BLaER1 treated with 17β-estradiol and CSF1 and Interleukin-3, amounts not matched to agents 10 nM and 100 nM (cell line): ENCODE measurements around the gene PRPF6.
A peak's percentile ranks its signal among the peaks of the same experiment; 100 is the strongest.
"Not testable (repeated sequence)": the region's sequence is repeated elsewhere in the genome, so short reads cannot be mapped to it uniquely, and the experiment has no call there.

Source experiments
- H3K27ac ChIP-seq, 11 experiments: shearing (Covaris generic); formaldehyde crosslinking; 2 replicates each; pipeline ENCODE4 v1.8.1; 2022
- H3K27me3 ChIP-seq, 11 experiments: shearing (Covaris generic); formaldehyde crosslinking; 2 replicates each; pipeline ENCODE4 v1.8.1; 2022
- H3K36me3 ChIP-seq, 11 experiments: shearing (Covaris generic); formaldehyde crosslinking; 2 replicates each; pipeline ENCODE4 v1.8.1; 2022
- H3K4me1 ChIP-seq, 10 experiments: shearing (Covaris generic); formaldehyde crosslinking; 2 replicates each; pipeline ENCODE4 v1.8.1; 2022
- H3K4me2 ChIP-seq, 11 experiments: shearing (Covaris generic); formaldehyde crosslinking; 2 replicates each; pipeline ENCODE4 v1.8.1; 2022
- H3K4me3 ChIP-seq, 10 experiments: shearing (Covaris generic); formaldehyde crosslinking; 2 replicates each; pipeline ENCODE4 v1.8.1; 2022
- H3K9ac ChIP-seq, 11 experiments: shearing (Covaris generic); formaldehyde crosslinking; 2 replicates each; pipeline ENCODE4 v1.8.1; 2022
- H3K9me3 ChIP-seq, 11 experiments: shearing (Covaris generic); formaldehyde crosslinking; replicated peaks in 1 of 11; 2 replicates each; pipeline ENCODE4 v1.8.1; 2022
- H4K20me1 ChIP-seq, 11 experiments: shearing (Covaris generic); formaldehyde crosslinking; 2 replicates each; pipeline ENCODE4 v1.8.1; 2022
- Cebpa-rat ChIP-seq, 11 experiments: shearing (Covaris generic); IDR thresholded peaks; 2 replicates each; pipeline ENCODE4 v1.8.1; 2022

The PRPF6 gene

GRCh38 chr20:63968136-63968927 is 12.6 kb upstream of the PRPF6 start:
- peaks cover 15 to 43% (median 38%) of the 10 kb centered on the region in 11 experiments for H3K9me3 ChIP-seq
- H4K20me1 ChIP-seq, result no peaks in the 10 kb centered on the region
- no peaks in the 10 kb centered on the region; a peak in 1 of 22 replicates for H3K27me3 ChIP-seq
- no peak for TF ChIP-seq Cebpa-rat (IDR thresholded peaks at IDR 0.05)
- H3K4me2 ChIP-seq, result peak overlapping the region; percentile 93 to 100 (median 99)
- peaks cover 33 to 40% (median 38%) of the 10 kb centered on the region in 11 experiments for H3K36me3 ChIP-seq
- peak overlapping the region; percentile 86 to 96 (median 89); a peak in 19 of 22 replicates for H3K27ac ChIP-seq
- peak overlapping the region; percentile 73 to 86 (median 79) for H3K4me3 ChIP-seq
- H3K9ac ChIP-seq, result peak overlapping the region; percentile 90 to 99 (median 94)
- peaks cover 14 to 34% (median 29%) of the 10 kb centered on the region in 10 experiments for H3K4me1 ChIP-seq

- H3K9ac ChIP-seq, result peak overlapping the region; percentile 90 to 99 (median 94)
- H3K27me3 ChIP-seq, result no peaks in the 10 kb centered on the region; a peak in 1 of 22 replicates
- peak overlapping the region; percentile 86 to 96 (median 89) for H3K27ac ChIP-seq
- peaks cover 14 to 36% (median 31%) of the 10 kb centered on the region in 11 experiments for H3K9me3 ChIP-seq
- H3K4me3 ChIP-seq, result peak overlapping the region; percentile 73 to 86 (median 79)
- no peak for TF ChIP-seq Cebpa-rat (IDR thresholded peaks at IDR 0.05)
- no peaks in the 10 kb centered on the region for H4K20me1 ChIP-seq
- H3K36me3 ChIP-seq, result peaks cover 25 to 32% (median 30%) of the 10 kb centered on the region in 11 experiments
- peaks cover 17 to 42% (median 36%) of the 10 kb centered on the region in 10 experiments for H3K4me1 ChIP-seq
- H3K4me2 ChIP-seq, result peak overlapping the region; percentile 93 to 100 (median 99)
Observed at GRCh38 chr20:63968928-63969760, 11.8 kb upstream of the PRPF6 start.

GRCh38 chr20:63969838-63970713 is 10.9 kb upstream of the PRPF6 start, which contains the start of gene ZNF512B:
Gene ZNF512B, minus strand, starts transcription at chr20:63969930. Its CDS starts 1,980 bp downstream, at chr20:63967950.
- H3K9ac ChIP-seq, result peak within 1 kb of the TSS; percentile 90 to 99 (median 94)

GRCh38 chr20:63970714-63971431 is 10.1 kb upstream of the PRPF6 start:
- Histone ChIP-seq H3K4me1 (peaks cover 21 to 43% (median 37%) of the 10 kb centered on the region in 10 experiments), H3K4me2 (peak overlapping the region in 6 of 11 experiments; percentile 69 to 100 (median 90); a peak in 11 of 22 replicates), H4K20me1 (0 out of 22 replicates have a peak, but pooled peaks cover 0 to 6% (median 0%) of the 10 kb centered on the region in 11 experiments), H3K4me3 (no peak overlapping the region), H3K36me3 (peaks cover 20 to 31% (median 24%) of the 10 kb centered on the region in 11 experiments), H3K9ac (no peak overlapping the region), H3K27ac (no peak overlapping the region), H3K9me3 (peaks cover 8 to 27% (median 24%) of the 10 kb centered on the region in 11 experiments), H3K27me3 (no peaks in the 10 kb centered on the region; a peak in 1 of 22 replicates)
- no peak for TF ChIP-seq Cebpa-rat (IDR thresholded peaks at IDR 0.05)

More at GRCh38 chr20:63969838-63970713, 10.9 kb upstream of the PRPF6 start, which contains the start of gene ZNF512B:
- Histone ChIP-seq H3K27ac (peak within 1 kb of the TSS; percentile 86 to 96 (median 89)), H3K4me2 (peak within 1 kb of the TSS; percentile 93 to 100 (median 99)), H3K4me3 (peak within 1 kb of the TSS; percentile 73 to 86 (median 79)), H3K4me1 (peaks cover 21 to 43% (median 37%) of the 10 kb centered on the region in 10 experiments), H3K27me3 (no peaks in the 10 kb centered on the region; a peak in 1 of 22 replicates), H4K20me1 (0 out of 22 replicates have a peak, but pooled peaks cover 0 to 6% (median 0%) of the 10 kb centered on the region in 11 experiments), H3K9me3 (peaks cover 9 to 28% (median 25%) of the 10 kb centered on the region in 11 experiments), H3K36me3 (peaks cover 20 to 27% (median 24%) of the 10 kb centered on the region in 11 experiments)
- no peak for TF ChIP-seq Cebpa-rat (IDR thresholded peaks at IDR 0.05)

- not testable (repeated sequence) for H3K27me3 ChIP-seq, H3K27ac ChIP-seq, H3K4me3 ChIP-seq, H4K20me1 ChIP-seq
- Histone ChIP-seq H3K9me3 (peaks cover 0 to 16% (median 13%) of the 10 kb centered on the region in 11 experiments; a peak in 20 of 22 replicates), H3K4me2 (peak overlapping the region in 5 of 11 experiments; percentile 13 to 31 (median 20); a peak in 6 of 22 replicates), H3K36me3 (peaks cover 9 to 21% (median 13%) of the 10 kb centered on the region in 11 experiments), H3K4me1 (peaks cover 21 to 46% (median 37%) of the 10 kb centered on the region in 10 experiments), H3K9ac (peak overlapping the region in 2 of 11 experiments; percentile 6 to 35; a peak in 1 of 22 replicates)
Observed at GRCh38 chr20:63971960-63972311, 9.0 kb upstream of the PRPF6 start.

GRCh38 chr20:63972312-63973159 is 8.4 kb upstream of the PRPF6 start:
- Histone ChIP-seq H3K36me3 (peaks cover 3 to 15% (median 7%) of the 10 kb centered on the region in 11 experiments; a peak in 21 of 22 replicates), H3K27me3 (no peaks in the 10 kb centered on the region; a peak in 1 of 22 replicates), H3K4me3 (no peak overlapping the region), H3K4me1 (peaks cover 21 to 51% (median 42%) of the 10 kb centered on the region in 10 experiments), H3K9me3 (peaks cover 0 to 10% (median 7%) of the 10 kb centered on the region in 11 experiments; a peak in 18 of 22 replicates), H4K20me1 (peaks cover 0 to 11% (median 0%) of the 10 kb centered on the region in 11 experiments; a peak in 5 of 22 replicates), H3K4me2 (peak overlapping the region in 5 of 11 experiments; percentile 13 to 31 (median 20); a peak in 6 of 22 replicates), H3K9ac (peak overlapping the region in 3 of 11 experiments; percentile 3 to 35 (median 6); a peak in 2 of 22 replicates), H3K27ac (no peak overlapping the region)
- no peak for TF ChIP-seq Cebpa-rat (IDR thresholded peaks at IDR 0.05)
